Loucy (cell line): ENCODE results near the gene SERTAD3.

Experiments
- H2AFZ ChIP-seq: fragments of 200-600 bp; sonication (generic); 2 replicates; pipeline ENCODE4 v1.6.0; 2016; ENCODE audit warnings: antibody characterized with exemption, mild to moderate bottlenecking, low read length, moderate library complexity
- H3F3A ChIP-seq: fragments of 200-600 bp; 2 replicates; pipeline ENCODE4 v1.6.0; 2016; ENCODE audit warnings: antibody characterized with exemption, low read depth, mild to moderate bottlenecking
- H3K27me3 ChIP-seq: fragments of 200-600 bp; sonication (generic); 2 replicates; pipeline ENCODE4 v1.6.1; 2014; ENCODE audit warnings: low read length, mild to moderate bottlenecking; ENCODE audit not compliant: insufficient read depth, poor library complexity, severe bottlenecking
- H3K36me3 ChIP-seq: fragments of 200-600 bp; sonication (generic); 2 replicates; pipeline ENCODE4 v1.6.1; 2016; ENCODE audit warnings: low read length; ENCODE audit not compliant: insufficient read depth
- H3K4me1 ChIP-seq: fragments of 200-600 bp; sonication (generic); 2 replicates; pipeline ENCODE4 v1.5.1; 2014; ENCODE audit warnings: low read length, mild to moderate bottlenecking; ENCODE audit not compliant: insufficient read depth, poor library complexity, severe bottlenecking
- H3K4me2 ChIP-seq: fragments of 200-600 bp; sonication (generic); 2 replicates; pipeline ENCODE4 v1.6.0; 2014; ENCODE audit warnings: antibody characterized with exemption, low read length, low read depth, mild to moderate bottlenecking; ENCODE audit not compliant: poor library complexity, severe bottlenecking
- H3K4me3 ChIP-seq: fragments of 200-600 bp; sonication (generic); 2 replicates; pipeline ENCODE4 v1.5.1; 2014; ENCODE audit warnings: low read length, mild to moderate bottlenecking, mixed read lengths; ENCODE audit not compliant: poor library complexity, severe bottlenecking
- H3K79me2 ChIP-seq: fragments of 200-600 bp; sonication (generic); 2 replicates; pipeline ENCODE4 v1.6.1; 2014; ENCODE audit warnings: low read length; ENCODE audit not compliant: insufficient read depth
- H3K9ac ChIP-seq: fragments of 200-600 bp; sonication (generic); 2 replicates; pipeline ENCODE4 v1.6.0; 2014; ENCODE audit warnings: mild to moderate bottlenecking, low read depth, low read length, moderate library complexity; ENCODE audit not compliant: poor library complexity, severe bottlenecking
- H3K9me2 ChIP-seq: fragments of 200-600 bp; sonication (generic); replicated peaks from 2 replicates; pipeline ENCODE4 v1.6.1; 2016; ENCODE audit warnings: low read depth, low read length, mixed read lengths
- H3K9me3 ChIP-seq: fragments of 200-600 bp; sonication (generic); 2 replicates; pipeline ENCODE4 v1.6.1; 2014; ENCODE audit warnings: mild to moderate bottlenecking, antibody characterized with exemption, low read length, low read depth; ENCODE audit not compliant: insufficient read depth
- H4K20me1 ChIP-seq: fragments of 200-600 bp; sonication (generic); 2 replicates; pipeline ENCODE4 v1.6.0; 2014; ENCODE audit warnings: antibody characterized with exemption, low read length, mild to moderate bottlenecking; ENCODE audit not compliant: insufficient read depth, poor library complexity, severe bottlenecking
- EZH2phosphoT487 ChIP-seq: fragments of 200-600 bp; IDR thresholded peaks from 2 replicates; pipeline ENCODE4 v1.6.1; 2018; ENCODE audit warnings: antibody characterized with exemption, mild to moderate bottlenecking, moderate library complexity, borderline replicate concordance
- TF ChIP-seq, protein P1 (sequence below): fragments of 200-600 bp; sonication (generic); conservative IDR thresholded peaks from 2 replicates; pipeline ENCODE4 v1.5.1; 2014; ENCODE audit warnings: mild to moderate bottlenecking, antibody characterized with exemption, low read length

Gene SERTAD3

GRCh38 chr19:40446263-40446784, 2.2 kb upstream of the SERTAD3 start:
- no peak overlapping the region for H3K4me2 ChIP-seq
- H3K9ac ChIP-seq: no peak overlapping the region
- H3K27me3 ChIP-seq: no peaks in the 10 kb centered on the region
- peaks cover 17% of the 10 kb centered on the region for H3K79me2 ChIP-seq
- no peak overlapping the region for H3K4me3 ChIP-seq
- H2AFZ ChIP-seq: no peak overlapping the region
- H3K36me3 ChIP-seq: peaks cover 2% of the 10 kb centered on the region; the same call in 1 of the 2 replicates
- no peaks in the 10 kb centered on the region for H3F3A ChIP-seq
- no peaks in the 10 kb centered on the region for H3K9me3 ChIP-seq
- peaks cover 18% of the 10 kb centered on the region for H3K4me1 ChIP-seq
- TF ChIP-seq, protein P1, sequence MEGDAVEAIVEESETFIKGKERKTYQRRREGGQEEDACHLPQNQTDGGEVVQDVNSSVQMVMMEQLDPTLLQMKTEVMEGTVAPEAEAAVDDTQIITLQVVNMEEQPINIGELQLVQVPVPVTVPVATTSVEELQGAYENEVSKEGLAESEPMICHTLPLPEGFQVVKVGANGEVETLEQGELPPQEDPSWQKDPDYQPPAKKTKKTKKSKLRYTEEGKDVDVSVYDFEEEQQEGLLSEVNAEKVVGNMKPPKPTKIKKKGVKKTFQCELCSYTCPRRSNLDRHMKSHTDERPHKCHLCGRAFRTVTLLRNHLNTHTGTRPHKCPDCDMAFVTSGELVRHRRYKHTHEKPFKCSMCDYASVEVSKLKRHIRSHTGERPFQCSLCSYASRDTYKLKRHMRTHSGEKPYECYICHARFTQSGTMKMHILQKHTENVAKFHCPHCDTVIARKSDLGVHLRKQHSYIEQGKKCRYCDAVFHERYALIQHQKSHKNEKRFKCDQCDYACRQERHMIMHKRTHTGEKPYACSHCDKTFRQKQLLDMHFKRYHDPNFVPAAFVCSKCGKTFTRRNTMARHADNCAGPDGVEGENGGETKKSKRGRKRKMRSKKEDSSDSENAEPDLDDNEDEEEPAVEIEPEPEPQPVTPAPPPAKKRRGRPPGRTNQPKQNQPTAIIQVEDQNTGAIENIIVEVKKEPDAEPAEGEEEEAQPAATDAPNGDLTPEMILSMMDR: no peak
- no peak for TF ChIP-seq EZH2phosphoT487
- peaks cover 15% of the 10 kb centered on the region for H4K20me1 ChIP-seq
- H3K9me2 ChIP-seq: no peaks in the 10 kb centered on the region

DNA sequence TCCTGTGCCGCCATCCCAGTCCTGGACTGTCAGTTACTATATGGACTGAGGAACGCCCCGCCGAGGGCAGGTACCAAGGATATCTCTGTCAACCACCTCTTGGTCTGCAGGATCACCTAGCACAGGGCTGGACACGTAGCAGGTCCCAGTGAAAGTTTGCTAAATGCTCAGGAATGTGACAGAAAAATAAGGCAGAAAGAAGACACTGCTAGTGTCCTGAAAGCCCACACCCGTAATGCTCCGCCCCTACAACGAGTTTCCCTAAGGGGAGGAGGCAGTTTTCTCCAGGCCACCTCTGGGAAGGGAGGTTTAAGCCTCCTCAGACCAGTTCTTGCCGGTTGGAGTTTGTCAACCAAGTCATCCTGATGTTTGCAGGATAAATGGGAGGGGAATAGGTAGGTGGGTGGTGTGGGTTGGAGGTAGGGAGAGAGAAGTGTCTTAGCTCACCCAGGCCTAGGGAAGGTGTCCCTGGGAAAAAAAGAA, 1.7 kb upstream of the SERTAD3 start:
- H3F3A ChIP-seq: no peaks in the 10 kb centered on the region
- H3K4me2 ChIP-seq: no peak overlapping the region
- no peaks in the 10 kb centered on the region for H3K9me2 ChIP-seq
- H3K9ac ChIP-seq: no peak overlapping the region
- no peak overlapping the region for H2AFZ ChIP-seq
- no peak overlapping the region for H3K4me3 ChIP-seq
- peaks cover 18% of the 10 kb centered on the region for H3K4me1 ChIP-seq
- no peaks in the 10 kb centered on the region for H3K27me3 ChIP-seq
- peaks cover 19% of the 10 kb centered on the region for H4K20me1 ChIP-seq
- H3K9me3 ChIP-seq: no peaks in the 10 kb centered on the region
- TF ChIP-seq EZH2phosphoT487: no peak
- TF ChIP-seq, protein P1: no peak
- H3K79me2 ChIP-seq: peaks cover 19% of the 10 kb centered on the region
- peaks cover 7% of the 10 kb centered on the region; the same call in 1 of the 2 replicates for H3K36me3 ChIP-seq

DNA sequence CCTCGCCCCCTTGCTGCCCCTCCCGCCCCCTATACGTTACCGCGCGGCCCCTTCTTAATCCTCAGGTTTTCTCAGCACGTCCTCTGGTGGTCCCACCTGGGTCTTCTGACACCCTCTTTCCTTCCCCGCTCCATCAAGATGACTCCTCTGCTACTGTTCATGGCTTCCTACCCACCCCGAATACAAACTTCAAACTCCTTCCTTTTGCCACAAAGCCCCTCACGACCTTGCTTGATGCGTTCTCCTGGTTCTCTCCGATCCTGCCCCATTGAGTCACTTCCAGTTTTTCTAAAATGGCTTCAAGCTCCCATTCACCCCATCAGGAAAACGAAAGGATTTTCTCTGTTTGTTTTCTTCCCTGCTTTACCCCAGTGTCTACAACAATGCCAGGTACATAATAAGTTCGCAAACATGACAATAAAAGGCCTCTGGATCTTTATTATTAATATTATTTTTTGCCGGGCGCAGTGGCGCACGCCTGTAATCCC, 734 bp upstream of the SERTAD3 start:
- Histone ChIP-seq H3K27me3 (no peaks in the 10 kb centered on the region), H3K9me2 (no peaks in the 10 kb centered on the region), H3K4me2 (peak overlapping the region; percentile 96), H3K79me2 (peaks cover 19% of the 10 kb centered on the region), H3K36me3 (peaks cover 12% of the 10 kb centered on the region; the same call in 1 of the 2 replicates), H3F3A (no peaks in the 10 kb centered on the region), H2AFZ (peak overlapping the region; percentile 98), H4K20me1 (peaks cover 19% of the 10 kb centered on the region), H3K9ac (peak overlapping the region; percentile 94), H3K4me1 (peaks cover 18% of the 10 kb centered on the region), H3K9me3 (no peaks in the 10 kb centered on the region), H3K4me3 (peak overlapping the region; percentile 87)
- TF ChIP-seq EZH2phosphoT487: no peak
- TF ChIP-seq, protein P1: peak; percentile 50
